PC-3 (cell line): Measurements from ENCODE around the gene KCNH6. TPM values are rescaled to one million over a fixed set of nuclear protein-coding genes. Genes with fewer than 3 reads are reported as not detected.

Source experiments
- ATAC-seq: fragments of 200-7000 bp; cut with Tn5 transposase; 2 replicates; pipeline ENCODE4 v1.9.1; 2020; ENCODE audit warnings: mild to moderate bottlenecking, moderate library complexity
- BruUV-seq: library from RNA; stranded (reverse); fragments of 400-500 nt; replicated peaks from 2 replicates; lab custom pipeline; 2021; lab: Mats Ljungman, UMichigan
- CTCF ChIA-PET: fragments of 300-600 bp; sonication (Branson Sonifier 250); formaldehyde crosslinking; loops from one replicate; lab custom pipeline; 2022; ENCODE audit warnings: antibody characterized with exemption; lab: Charles Lee
- POLR2A ChIA-PET: fragments of 300-600 bp; sonication (Branson Sonifier 250); formaldehyde crosslinking; loops from one replicate; lab custom pipeline; 2022; ENCODE audit warnings: antibody characterized with exemption; ENCODE audit not compliant: unreplicated experiment; lab: Charles Lee
- DNase-seq: peaks from one replicate; pipeline ENCODE4 v3.0.0-alpha.2; 2015
- H2AFZ ChIP-seq: fragments of 300-600 bp; sonication (generic); 2 replicates; pipeline ENCODE4 v1.6.0; 2016; ENCODE audit warnings: antibody characterized with exemption, low read length
- H3F3A ChIP-seq: fragments of 300-600 bp; sonication (generic); one replicate; pipeline ENCODE4 v1.6.0; 2017; ENCODE audit warnings: antibody characterized with exemption, low read length, control low read depth, mild to moderate bottlenecking; ENCODE audit not compliant: unreplicated experiment
- H3K27ac ChIP-seq: fragments of 300-600 bp; sonication (generic); 2 replicates; pipeline ENCODE4 v1.5.1; 2016; ENCODE audit warnings: mild to moderate bottlenecking, low read length
- H3K27me3 ChIP-seq: fragments of 300-600 bp; sonication (generic); 2 replicates; pipeline ENCODE4 v1.6.1; 2016; ENCODE audit warnings: low read length, mixed read lengths
- H3K36me3 ChIP-seq: fragments of 300-600 bp; sonication (generic); 2 replicates; pipeline ENCODE4 v1.6.1; 2016; ENCODE audit warnings: low read depth, mixed run types, low read length, mixed read lengths
- H3K4me1 ChIP-seq: fragments of 300-600 bp; sonication (generic); 2 replicates; pipeline ENCODE4 v1.5.1; 2016; ENCODE audit warnings: low read length; ENCODE audit not compliant: insufficient read depth
- H3K4me2 ChIP-seq: fragments of 300-600 bp; sonication (generic); 2 replicates; pipeline ENCODE4 v1.6.0; 2016; ENCODE audit warnings: low read length
- H3K4me3 ChIP-seq: fragments of 300-600 bp; sonication (generic); 2 replicates; pipeline ENCODE4 v1.5.1; 2016; ENCODE audit warnings: mild to moderate bottlenecking, low read length, mixed read lengths
- H3K79me2 ChIP-seq: fragments of 300-600 bp; sonication (generic); 2 replicates; pipeline ENCODE4 v1.6.1; 2017; ENCODE audit warnings: low read length, mixed read lengths
- H3K9ac ChIP-seq: fragments of 300-600 bp; sonication (generic); 2 replicates; pipeline ENCODE4 v1.6.0; 2016; ENCODE audit warnings: mild to moderate bottlenecking, low read length
- H3K9me2 ChIP-seq: fragments of 300-600 bp; sonication (generic); replicated peaks from 2 replicates; pipeline ENCODE4 v1.6.1; 2016; ENCODE audit warnings: mixed run types, low read length, mixed read lengths
- H3K9me3 ChIP-seq: fragments of 300-600 bp; sonication (generic); 2 replicates; pipeline ENCODE4 v1.6.1; 2016; ENCODE audit warnings: low read length, mixed read lengths
- H4K20me1 ChIP-seq: fragments of 300-600 bp; sonication (generic); 2 replicates; pipeline ENCODE4 v1.6.1; 2016; ENCODE audit warnings: low read length, mixed read lengths
- EZH2 ChIP-seq: fragments of 300-600 bp; sonication (generic); IDR thresholded peaks from one replicate; pipeline ENCODE4 v1.6.1; 2017; ENCODE audit warnings: antibody characterized with exemption, mild to moderate bottlenecking, low read length; ENCODE audit not compliant: unreplicated experiment
- EZH2phosphoT487 ChIP-seq: fragments of 300-600 bp; sonication (generic); IDR thresholded peaks from 2 replicates; pipeline ENCODE4 v1.6.1; 2018; ENCODE audit warnings: mild to moderate bottlenecking, antibody characterized with exemption, low read length, borderline replicate concordance
- intact Hi-C: fragments of 100-400 bp; cut with micrococcal nuclease; formaldehyde crosslinking; loops from 2 replicates; pipeline ENCODE4 v1.9.0; 2023
- total RNA-seq: library from RNA; depleted of rRNA; stranded (reverse); fragments of >200 nt; gene quantifications from 2 replicates; pipeline ENCODE4 v1.2.3, GENCODE V29; 2014
- TF ChIP-seq, protein P1 (sequence below): fragments of 300-600 bp; sonication (generic); conservative IDR thresholded peaks from 2 replicates; pipeline ENCODE4 v1.5.1; 2017; ENCODE audit warnings: antibody characterized with exemption, low read depth, mild to moderate bottlenecking, low read length

The KCNH6 gene
- total RNA-seq, 1 experiment from 2014 or later: not detected

DNA sequence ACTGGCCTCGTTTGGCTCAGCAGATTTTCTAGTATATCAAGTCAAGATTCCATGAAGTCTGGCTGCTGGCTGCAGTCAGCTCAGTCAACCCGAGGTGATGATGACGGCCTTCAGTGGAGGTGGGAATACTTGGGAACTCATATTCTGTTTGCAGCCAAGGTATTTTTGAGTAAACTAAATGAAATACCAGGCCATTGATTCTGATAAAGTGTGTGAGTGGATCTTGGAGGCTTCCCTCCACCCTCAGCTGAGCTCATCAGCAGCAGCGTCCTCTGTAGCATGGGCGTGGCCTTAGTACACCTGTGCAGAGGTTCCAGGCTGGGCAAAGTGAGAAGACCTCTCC is 55.6 kb downstream of the KCNH6 start:
- Histone ChIP-seq H3F3A (no peaks in the 10 kb centered on the region), H3K36me3 (peaks cover 40% of the 10 kb centered on the region), H2AFZ (no peak overlapping the region), H3K27me3 (no peaks in the 10 kb centered on the region), H3K27ac (no peak overlapping the region), H3K9ac (no peak overlapping the region), H3K4me3 (no peak overlapping the region), H3K9me2 (no peaks in the 10 kb centered on the region), H3K79me2 (peaks cover 57% of the 10 kb centered on the region), H4K20me1 (peaks cover 20% of the 10 kb centered on the region; the same call in 1 of the 2 replicates), H3K4me1 (no peaks in the 10 kb centered on the region), H3K9me3 (no peaks in the 10 kb centered on the region), H3K4me2 (no peak overlapping the region)
- no peak for DNase-seq
- POLR2A ChIA-PET: no interaction called here
- TF ChIP-seq, protein P1, sequence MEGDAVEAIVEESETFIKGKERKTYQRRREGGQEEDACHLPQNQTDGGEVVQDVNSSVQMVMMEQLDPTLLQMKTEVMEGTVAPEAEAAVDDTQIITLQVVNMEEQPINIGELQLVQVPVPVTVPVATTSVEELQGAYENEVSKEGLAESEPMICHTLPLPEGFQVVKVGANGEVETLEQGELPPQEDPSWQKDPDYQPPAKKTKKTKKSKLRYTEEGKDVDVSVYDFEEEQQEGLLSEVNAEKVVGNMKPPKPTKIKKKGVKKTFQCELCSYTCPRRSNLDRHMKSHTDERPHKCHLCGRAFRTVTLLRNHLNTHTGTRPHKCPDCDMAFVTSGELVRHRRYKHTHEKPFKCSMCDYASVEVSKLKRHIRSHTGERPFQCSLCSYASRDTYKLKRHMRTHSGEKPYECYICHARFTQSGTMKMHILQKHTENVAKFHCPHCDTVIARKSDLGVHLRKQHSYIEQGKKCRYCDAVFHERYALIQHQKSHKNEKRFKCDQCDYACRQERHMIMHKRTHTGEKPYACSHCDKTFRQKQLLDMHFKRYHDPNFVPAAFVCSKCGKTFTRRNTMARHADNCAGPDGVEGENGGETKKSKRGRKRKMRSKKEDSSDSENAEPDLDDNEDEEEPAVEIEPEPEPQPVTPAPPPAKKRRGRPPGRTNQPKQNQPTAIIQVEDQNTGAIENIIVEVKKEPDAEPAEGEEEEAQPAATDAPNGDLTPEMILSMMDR: no peak
- TF ChIP-seq EZH2phosphoT487 (no peak), EZH2 (no peak)
- ATAC-seq: no peak
- CTCF ChIA-PET: no interaction called here
- no TSS peak for BruUV-seq
- intact Hi-C loops: no loop called here

DNA sequence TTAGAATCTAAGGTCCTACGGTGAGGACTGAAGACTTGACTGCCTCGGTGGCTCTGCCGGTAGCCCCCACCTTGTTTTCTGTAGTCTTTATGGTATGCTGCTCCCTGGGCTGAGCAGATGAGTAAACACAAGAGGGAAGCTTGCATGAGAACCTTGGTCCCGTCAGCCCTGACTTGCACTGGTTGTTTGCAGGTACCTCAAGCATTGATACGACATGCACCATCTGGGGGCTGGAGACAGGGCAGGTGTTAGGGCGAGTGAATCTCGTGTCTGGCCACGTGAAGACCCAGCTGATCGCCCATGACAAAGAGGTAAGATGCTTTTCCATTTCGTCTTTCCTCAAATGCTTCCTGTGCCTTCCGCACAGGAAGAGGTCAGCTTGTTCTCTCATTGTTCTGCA is 56.5 kb downstream of the KCNH6 start:
- no peaks in the 10 kb centered on the region for H3F3A ChIP-seq
- intact Hi-C loops: no loop called here
- no TSS peak for BruUV-seq
- no peak overlapping the region for H3K4me2 ChIP-seq
- H3K4me3 ChIP-seq: no peak overlapping the region
- H4K20me1 ChIP-seq: 0 out of 2 replicates have a peak, but pooled peaks cover 12% of the 10 kb centered on the region
- no peak for ATAC-seq
- H3K27ac ChIP-seq: no peak overlapping the region
- no peaks in the 10 kb centered on the region for H3K9me3 ChIP-seq
- ChIA-PET CTCF (no interaction called here), POLR2A (no interaction called here)
- H3K27me3 ChIP-seq: no peaks in the 10 kb centered on the region
- H3K9ac ChIP-seq: no peak overlapping the region
- H3K9me2 ChIP-seq: no peaks in the 10 kb centered on the region
- no peak for DNase-seq
- peaks cover 48% of the 10 kb centered on the region for H3K79me2 ChIP-seq
- no peaks in the 10 kb centered on the region for H3K4me1 ChIP-seq
- H2AFZ ChIP-seq: no peak overlapping the region
- TF ChIP-seq EZH2phosphoT487 (no peak), EZH2 (no peak)
- TF ChIP-seq, protein P1: no peak
- peaks cover 45% of the 10 kb centered on the region for H3K36me3 ChIP-seq

DNA sequence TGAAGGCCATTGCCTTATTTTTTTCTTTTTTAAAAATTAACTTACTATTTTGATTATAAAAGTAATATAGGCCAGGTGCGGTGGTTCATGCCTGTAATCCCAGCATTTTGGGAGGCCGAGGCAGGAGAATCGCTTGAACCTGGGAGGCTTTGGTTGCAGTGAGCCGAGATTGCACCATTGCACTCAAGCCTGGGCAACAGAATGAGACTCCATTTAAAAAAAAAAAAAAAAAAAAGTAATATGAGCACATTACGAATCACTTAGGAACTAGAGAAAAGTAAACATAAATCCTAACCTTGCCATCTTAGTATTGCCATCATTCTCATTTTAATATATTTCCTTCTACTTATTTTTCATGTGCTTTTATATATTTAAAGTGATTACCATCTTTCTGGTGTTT is 64.6 kb downstream of the KCNH6 start:
- CTCF ChIA-PET: interaction anchor here (0.7 to 1.0 kb wide), 2 partner anchors 25 to 145 kb away, joined by 5 read pairs; no protein-coding TSS in a partner anchor
- ATAC-seq (peak; percentile 82), DNase-seq (peak; percentile 46)
- H3K9me3 ChIP-seq: no peaks in the 10 kb centered on the region
- POLR2A ChIA-PET: no interaction called here
- TF ChIP-seq EZH2: no peak
- TF ChIP-seq, protein P1: no peak
- no peak for TF ChIP-seq EZH2phosphoT487
- no peaks in the 10 kb centered on the region for H3F3A ChIP-seq
- H3K9ac ChIP-seq: no peak overlapping the region
- no peaks in the 10 kb centered on the region for H3K9me2 ChIP-seq
- H2AFZ ChIP-seq: no peak overlapping the region
- H3K27ac ChIP-seq: 0 out of 2 replicates have a peak overlapping the region, but pooled peaks have one; percentile 17
- peaks cover 23% of the 10 kb centered on the region for H3K4me1 ChIP-seq
- no peak overlapping the region for H3K4me3 ChIP-seq
- H3K27me3 ChIP-seq: no peaks in the 10 kb centered on the region
- no peaks in the 10 kb centered on the region for H3K79me2 ChIP-seq
- intact Hi-C loops: no loop called here
- 0 out of 2 replicates have a peak overlapping the region, but pooled peaks have one; percentile 37 for H3K4me2 ChIP-seq
- BruUV-seq: no TSS peak
- no peaks in the 10 kb centered on the region for H4K20me1 ChIP-seq
- peaks cover 68% of the 10 kb centered on the region for H3K36me3 ChIP-seq
